HG03354 (cell line): ENCODE data around the gene GAS7.
A peak's percentile ranks its signal among the peaks of the same experiment; 100 is the strongest.

Experiments
- ATAC-seq: cut with Tn5 transposase; IDR thresholded peaks from one replicate; pipeline ENCODE4 v1.9.1; 2021; ENCODE audit warnings: mild to moderate bottlenecking; ENCODE audit not compliant: unreplicated experiment, poor library complexity, severe bottlenecking

Gene GAS7

DNA sequence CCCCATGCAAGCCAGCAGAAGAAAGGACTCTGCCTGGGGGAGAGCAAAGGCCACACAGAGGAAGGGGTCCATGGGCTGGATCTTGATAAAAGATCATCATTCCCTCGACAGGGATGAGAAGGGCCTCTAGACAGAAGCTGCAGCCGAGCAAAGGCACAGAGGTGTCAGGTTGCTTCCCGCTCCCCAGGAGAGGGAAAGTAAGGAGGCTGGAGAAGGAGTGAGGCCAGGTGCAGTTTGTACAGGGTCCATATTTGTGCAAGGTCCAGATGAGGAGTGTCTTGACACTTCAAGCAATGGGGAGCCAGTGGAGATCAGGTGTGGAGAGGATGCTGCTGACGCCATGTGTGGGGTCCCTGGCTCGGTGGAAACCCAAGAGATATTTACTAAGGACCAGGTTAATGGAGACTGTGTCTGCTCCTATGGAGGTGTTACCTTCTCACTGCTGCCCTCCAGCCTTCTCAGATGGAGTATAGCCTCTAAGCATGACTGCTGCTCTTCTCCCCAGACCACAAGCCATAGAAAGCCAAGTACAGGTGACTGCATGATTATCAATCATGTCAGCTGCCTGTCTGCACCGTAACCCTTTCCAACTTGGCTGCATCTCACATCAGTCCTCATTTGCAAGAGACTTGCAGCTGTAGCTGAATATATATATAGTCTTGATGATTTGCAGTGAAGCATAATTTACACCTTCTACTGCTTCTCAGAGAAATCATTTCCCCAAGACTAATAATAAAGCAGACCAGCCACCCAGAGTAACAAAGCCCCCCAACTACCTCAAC, 21.1 kb downstream of the GAS7 start:
- ATAC-seq, result no peak

DNA sequence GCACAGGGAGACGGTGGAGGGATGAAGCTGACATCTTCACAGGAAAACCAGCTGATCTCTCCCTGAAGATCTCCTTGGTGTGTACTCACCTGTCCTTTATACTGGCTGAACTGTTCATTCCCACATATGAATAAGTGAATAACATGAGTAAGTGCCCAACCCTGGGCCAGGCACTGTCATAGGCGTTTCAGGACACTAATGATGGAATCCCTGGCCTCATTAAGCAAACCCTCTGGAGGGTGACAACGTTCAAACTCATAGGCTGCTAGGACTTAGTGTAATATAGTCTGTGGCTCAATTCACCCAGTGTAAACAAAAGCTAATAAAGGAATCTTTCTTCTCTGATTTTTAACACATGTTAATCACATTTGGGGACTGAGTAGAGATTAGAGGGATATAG, 24.5 kb downstream of the GAS7 start:
- ATAC-seq, result no peak

- ATAC-seq, result no peak
These were observed 25.6 kb downstream of the GAS7 start for GRCh38 chr17:10172778-10173177.

DNA sequence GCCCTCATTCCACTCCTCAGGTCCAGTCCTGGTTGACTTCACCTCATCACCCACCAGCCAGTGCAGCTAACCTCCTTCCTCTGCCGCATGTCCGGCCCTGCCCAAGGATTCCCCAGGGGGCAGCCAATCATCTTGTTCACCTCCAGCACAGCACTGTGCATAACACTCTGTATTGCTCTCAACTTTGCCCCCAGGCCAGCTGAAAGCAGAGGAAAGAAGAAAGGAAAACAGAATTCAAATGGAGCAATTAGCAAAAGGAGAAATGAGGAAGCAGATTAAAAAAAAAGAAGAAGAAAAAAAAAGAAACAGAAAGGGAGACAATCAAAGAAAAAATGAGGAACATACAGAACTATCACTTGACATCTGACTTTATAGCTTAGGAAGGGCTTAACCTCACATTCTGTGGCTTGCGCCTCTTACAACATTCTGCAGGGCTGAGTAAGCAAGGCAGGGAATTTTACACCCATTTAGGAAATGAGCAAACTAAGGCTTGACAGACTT, 26.1 kb downstream of the GAS7 start:
- ATAC-seq, result peak; percentile 71

GRCh38 chr17:10171581-10171981, 26.8 kb downstream of the GAS7 start:
- ATAC-seq, result peak; percentile 64

GRCh38 chr17:10171122-10171571, 27.3 kb downstream of the GAS7 start:
- ATAC-seq, result no peak

GRCh38 chr17:10170233-10170632, 28.2 kb downstream of the GAS7 start:
- no peak for ATAC-seq

- ATAC-seq, result no peak
These were observed 29.1 kb downstream of the GAS7 start for GRCh38 chr17:10169290-10169689.

- no peak for ATAC-seq
These were observed 32.0 kb downstream of the GAS7 start for GRCh38 chr17:10166176-10166935.

GRCh38 chr17:10162096-10162495, 36.3 kb downstream of the GAS7 start:
- no peak for ATAC-seq

- no peak for ATAC-seq
These were observed 37.0 kb downstream of the GAS7 start for GRCh38 chr17:10161386-10161785.

DNA sequence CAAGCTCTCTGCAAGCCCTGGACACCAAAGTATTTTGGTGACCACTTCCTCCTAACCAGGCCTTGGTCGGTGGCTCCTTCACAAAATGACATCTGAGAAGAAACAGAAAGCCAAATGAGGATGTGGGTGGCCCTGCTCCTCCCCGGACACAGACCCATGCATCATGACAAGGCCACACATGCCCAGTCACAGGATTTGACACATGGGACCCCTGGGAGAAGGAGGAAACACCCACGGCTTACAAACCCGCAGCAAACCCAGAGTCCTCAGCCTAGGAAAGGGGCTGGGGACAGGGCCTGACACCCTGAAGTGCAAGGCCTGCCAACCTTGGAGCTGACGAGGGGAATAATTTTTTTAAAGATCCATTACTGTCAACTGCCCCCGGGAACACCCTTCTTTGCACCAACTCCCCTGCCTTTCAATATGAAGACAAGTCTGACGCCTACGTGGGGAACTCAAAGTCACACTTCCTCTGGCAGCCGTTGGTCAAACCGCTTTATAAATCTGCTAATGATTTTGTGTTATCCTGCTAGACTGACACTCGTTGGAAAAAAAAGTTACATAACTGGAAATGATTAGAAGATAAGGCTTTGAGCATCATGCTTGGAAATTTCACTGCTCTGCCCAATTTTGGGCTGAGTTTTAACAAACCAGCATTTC, 41.3 kb downstream of the GAS7 start:
- peak; percentile 79 for ATAC-seq

- no peak for ATAC-seq
These were observed 41.8 kb downstream of the GAS7 start for GRCh38 chr17:10156599-10156947.

- no peak for ATAC-seq
These were observed 42.4 kb downstream of the GAS7 start for GRCh38 chr17:10156077-10156435.

DNA sequence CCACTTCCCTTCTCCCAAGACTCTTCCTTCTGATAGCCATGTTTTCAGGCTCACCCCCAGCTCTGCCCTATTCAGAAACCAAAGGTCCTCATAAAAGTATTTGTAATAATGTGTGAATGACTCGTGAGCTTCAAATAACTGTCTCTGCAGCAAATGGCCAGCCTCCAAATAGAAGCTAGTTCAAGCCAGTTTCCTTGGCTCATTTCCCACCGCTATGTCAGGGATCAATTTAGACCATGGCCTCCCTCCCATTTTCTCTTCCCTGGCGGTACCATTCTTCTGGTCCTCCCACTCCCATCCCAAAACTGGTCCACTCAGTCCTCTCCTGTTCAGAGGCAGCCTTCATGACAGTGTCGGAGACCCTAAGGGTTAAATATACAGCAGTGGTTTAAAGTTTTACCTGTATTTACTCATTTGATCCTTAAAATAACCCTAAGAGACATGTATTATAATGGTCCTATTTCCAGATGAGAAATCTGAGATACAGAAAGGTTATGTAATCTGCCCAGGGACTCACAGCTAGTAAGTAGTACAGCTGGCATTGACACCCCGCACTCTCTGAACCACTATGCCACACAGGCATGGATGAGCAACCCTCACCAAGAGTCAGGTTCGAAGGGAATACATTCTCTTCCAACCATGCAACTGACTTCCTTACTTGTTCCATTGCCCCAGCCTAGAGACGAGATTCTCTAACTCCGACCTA, 42.9 kb downstream of the GAS7 start:
- no peak for ATAC-seq

GRCh38 chr17:10151667-10152496, 46.5 kb downstream of the GAS7 start:
- peak; percentile 40 for ATAC-seq

GRCh38 chr17:10149573-10150399, 48.6 kb downstream of the GAS7 start:
- ATAC-seq, result peak; percentile 82

DNA sequence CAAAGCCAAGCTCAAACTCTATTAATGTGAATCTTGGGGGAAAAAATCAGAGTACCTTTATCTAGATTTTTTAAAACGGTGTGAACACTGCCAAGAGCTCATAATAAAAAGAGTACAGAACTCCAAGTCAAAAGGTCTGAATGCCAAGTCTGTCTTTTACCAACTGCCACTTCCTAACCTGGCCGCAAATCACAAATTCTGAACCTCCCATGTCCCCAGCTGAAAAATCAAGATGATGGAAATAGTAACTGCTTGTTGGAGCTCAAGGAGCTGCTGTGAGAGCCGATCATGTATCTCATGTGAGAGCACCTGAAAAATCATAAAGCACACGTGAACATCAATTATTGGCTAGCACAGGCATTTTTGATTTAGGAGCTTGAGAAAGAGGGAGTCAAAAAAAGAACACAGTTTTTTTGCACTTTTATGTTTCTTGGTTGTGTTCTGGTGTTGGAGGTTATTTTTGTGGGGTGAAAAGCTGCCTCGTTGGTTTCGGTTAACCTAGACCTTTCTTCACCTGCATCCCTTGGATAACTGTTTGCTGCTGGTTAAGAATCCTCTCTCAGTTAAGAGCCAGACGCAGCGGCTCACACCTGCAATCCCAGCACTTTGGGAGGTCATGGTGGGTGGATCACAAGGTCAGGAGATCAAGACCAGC, 50.5 kb downstream of the GAS7 start:
- no peak for ATAC-seq
